OCI-M2 (cell line): Measurements from ENCODE around the gene ARHGAP15.

Source experiments
- DNase-seq: peaks from one replicate; lab custom pipeline; 2025; ENCODE audit not compliant: unreplicated experiment; lab: John Stamatoyannopoulos, UW

Gene ARHGAP15

GRCh38 chr2:143802242-143802641 is 673.0 kb downstream of the ARHGAP15 start:
- no peak for DNase-seq

- no peak for DNase-seq
Measured at GRCh38 chr2:143802871-143803650, 673.8 kb downstream of the ARHGAP15 start.

DNA sequence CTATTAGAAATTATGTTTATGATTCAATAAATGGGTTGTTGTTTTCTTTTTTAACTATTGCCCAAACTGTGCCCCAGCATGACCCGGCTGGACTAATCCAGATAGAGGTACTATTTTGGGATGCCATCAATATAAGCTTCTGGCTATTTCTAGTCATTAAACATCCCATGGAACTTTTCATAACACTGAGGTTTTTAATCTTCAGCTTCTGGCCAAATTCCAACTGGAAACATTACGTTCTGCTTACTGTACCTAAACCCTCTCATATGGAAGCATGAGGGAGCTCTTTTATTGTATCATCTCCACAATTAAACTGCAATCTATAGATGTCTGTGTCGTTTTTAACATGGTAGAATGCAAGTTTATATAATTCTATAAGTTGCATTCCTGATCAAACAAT is 674.7 kb downstream of the ARHGAP15 start:
- DNase-seq, result no peak

DNA sequence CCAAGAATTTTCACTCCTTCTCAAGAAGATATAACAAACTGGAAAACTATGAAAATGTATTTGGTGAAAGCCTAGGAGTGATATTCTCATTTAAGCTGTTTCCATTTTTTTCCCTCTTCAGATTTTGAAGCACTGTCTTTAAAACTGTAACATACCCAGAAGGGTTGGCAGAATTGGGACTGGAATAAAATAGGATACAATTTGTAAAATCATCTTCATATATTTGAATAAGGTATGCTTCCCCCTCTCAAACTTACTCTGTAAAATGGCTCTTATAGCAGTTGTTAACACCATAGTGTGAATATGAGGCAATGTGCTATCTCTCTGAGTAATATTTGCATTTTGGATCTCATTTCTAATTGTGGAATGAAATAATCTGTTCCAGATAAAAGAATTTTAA is 676.4 kb downstream of the ARHGAP15 start:
- DNase-seq, result no peak

GRCh38 chr2:143807192-143807591 is 678.0 kb downstream of the ARHGAP15 start:
- no peak for DNase-seq

- no peak for DNase-seq
Measured at GRCh38 chr2:143807671-143808070, 678.5 kb downstream of the ARHGAP15 start.

- no peak for DNase-seq
Measured at GRCh38 chr2:143808166-143808565, 678.9 kb downstream of the ARHGAP15 start.

- DNase-seq, result no peak
Measured at GRCh38 chr2:143815082-143815481, 685.9 kb downstream of the ARHGAP15 start.

GRCh38 chr2:143816916-143817315 is 687.7 kb downstream of the ARHGAP15 start:
- DNase-seq, result no peak
